ENCODE measurements around the gene FBXW7.

DNA sequence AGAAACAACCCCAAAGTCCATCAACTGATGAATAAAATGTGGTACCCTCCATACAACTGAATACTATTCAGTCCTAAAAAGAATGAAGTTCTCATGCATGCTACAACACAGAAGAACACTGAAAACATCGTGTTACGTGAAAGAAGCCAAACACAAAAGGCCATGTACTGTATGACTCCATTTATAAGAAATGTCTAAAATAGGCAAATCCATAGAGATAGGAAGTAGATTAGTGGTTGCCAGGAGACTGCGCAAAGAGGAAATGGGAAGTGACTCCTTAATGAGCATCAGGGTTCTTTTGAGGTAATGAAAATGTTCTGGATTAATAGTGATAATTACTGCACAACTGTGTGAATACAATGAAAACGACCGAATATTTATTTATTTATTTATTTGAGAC, 23.4 kb downstream of the FBXW7 start:
- TF ChIP-seq, protein P1, sequence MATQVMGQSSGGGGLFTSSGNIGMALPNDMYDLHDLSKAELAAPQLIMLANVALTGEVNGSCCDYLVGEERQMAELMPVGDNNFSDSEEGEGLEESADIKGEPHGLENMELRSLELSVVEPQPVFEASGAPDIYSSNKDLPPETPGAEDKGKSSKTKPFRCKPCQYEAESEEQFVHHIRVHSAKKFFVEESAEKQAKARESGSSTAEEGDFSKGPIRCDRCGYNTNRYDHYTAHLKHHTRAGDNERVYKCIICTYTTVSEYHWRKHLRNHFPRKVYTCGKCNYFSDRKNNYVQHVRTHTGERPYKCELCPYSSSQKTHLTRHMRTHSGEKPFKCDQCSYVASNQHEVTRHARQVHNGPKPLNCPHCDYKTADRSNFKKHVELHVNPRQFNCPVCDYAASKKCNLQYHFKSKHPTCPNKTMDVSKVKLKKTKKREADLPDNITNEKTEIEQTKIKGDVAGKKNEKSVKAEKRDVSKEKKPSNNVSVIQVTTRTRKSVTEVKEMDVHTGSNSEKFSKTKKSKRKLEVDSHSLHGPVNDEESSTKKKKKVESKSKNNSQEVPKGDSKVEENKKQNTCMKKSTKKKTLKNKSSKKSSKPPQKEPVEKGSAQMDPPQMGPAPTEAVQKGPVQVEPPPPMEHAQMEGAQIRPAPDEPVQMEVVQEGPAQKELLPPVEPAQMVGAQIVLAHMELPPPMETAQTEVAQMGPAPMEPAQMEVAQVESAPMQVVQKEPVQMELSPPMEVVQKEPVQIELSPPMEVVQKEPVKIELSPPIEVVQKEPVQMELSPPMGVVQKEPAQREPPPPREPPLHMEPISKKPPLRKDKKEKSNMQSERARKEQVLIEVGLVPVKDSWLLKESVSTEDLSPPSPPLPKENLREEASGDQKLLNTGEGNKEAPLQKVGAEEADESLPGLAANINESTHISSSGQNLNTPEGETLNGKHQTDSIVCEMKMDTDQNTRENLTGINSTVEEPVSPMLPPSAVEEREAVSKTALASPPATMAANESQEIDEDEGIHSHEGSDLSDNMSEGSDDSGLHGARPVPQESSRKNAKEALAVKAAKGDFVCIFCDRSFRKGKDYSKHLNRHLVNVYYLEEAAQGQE (IDR thresholded peaks at IDR 0.05; ENCODE audit: insufficient read depth in 1 of 2, low read depth in 2 of 2, low read length in 2 of 2) = no peak
- TF ChIP-seq POLR2AphosphoS5 (IDR thresholded peaks at IDR 0.05; ENCODE audit: low read depth, low read length) = no peak

All from PFSK-1 (cell line).